ENCODE results near the gene TOR2A. TPM values are rescaled to one million over a fixed set of nuclear protein-coding genes. Genes with fewer than 3 reads are reported as not detected.

TOR2A gene
- total RNA-seq, 4 donors from 2014 or later = 10.7 to 12.5 (median 11.5) TPM

GRCh38 chr9:127693697-127694096 is 41.4 kb downstream of the TOR2A start:
- intact Hi-C loops (cut with DNase I) = no loop called here
- H3K36me3 ChIP-seq = peaks cover 0 to 37% (median 0%) of the 10 kb centered on the region in 3 donors
- 92 to 97% methylated on average over 2 to 4 of the region's 4 CpGs for WGBS, 2 donors

DNA sequence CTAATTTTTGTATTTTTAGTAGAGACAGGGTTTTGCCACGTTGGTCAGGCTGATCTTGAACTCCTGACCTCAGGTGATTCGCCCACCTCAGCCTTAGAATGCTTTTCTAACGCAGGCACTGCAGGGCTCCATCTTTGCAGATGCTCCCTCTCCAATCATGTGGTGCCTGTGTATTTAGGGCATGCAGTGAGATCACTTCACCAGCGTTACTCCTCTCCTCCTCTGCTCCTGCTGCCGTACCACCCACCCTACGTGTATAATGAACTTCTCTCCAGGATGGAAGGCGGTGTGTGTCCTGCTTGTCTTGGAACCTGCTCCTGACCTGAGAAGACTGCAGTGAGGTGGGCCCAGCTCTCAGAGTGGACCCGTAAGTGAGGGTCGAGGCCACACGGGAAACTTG is 42.0 kb downstream of the TOR2A start:
- H3K4me3 ChIP-seq = no peak overlapping the region
- H3K4me1 ChIP-seq = no peaks in the 10 kb centered on the region
- intact Hi-C loops (cut with DNase I) = no loop called here
- H3K27ac ChIP-seq = no peak overlapping the region
- H3K36me3 ChIP-seq = peaks cover 0 to 39% (median 0%) of the 10 kb centered on the region in 3 donors
- TF ChIP-seq POLR2A (IDR thresholded peaks at IDR 0.05) (no peak), CTCF (IDR thresholded peaks at IDR 0.05) (no peak)
- H3K27me3 ChIP-seq = no peaks in the 10 kb centered on the region
- DNase-seq = no peak
- 75 to 86% methylated on average over 5 to 9 of the region's 10 CpGs for WGBS, 2 donors
- H3K9me3 ChIP-seq = no peaks in the 10 kb centered on the region

More at GRCh38 chr9:127693697-127694096, 41.4 kb downstream of the TOR2A start:
- DNase-seq = no peak
- no peak for TF ChIP-seq CTCF (IDR thresholded peaks at IDR 0.05)
- TF ChIP-seq POLR2A (IDR thresholded peaks at IDR 0.05) = no peak
- Histone ChIP-seq H3K4me3 (no peak overlapping the region), H3K27me3 (no peaks in the 10 kb centered on the region), H3K4me1 (peaks cover 0 to under 1% (median 0%) of the 10 kb centered on the region in 3 donors), H3K27ac (no peak overlapping the region), H3K9me3 (no peaks in the 10 kb centered on the region)

DNA sequence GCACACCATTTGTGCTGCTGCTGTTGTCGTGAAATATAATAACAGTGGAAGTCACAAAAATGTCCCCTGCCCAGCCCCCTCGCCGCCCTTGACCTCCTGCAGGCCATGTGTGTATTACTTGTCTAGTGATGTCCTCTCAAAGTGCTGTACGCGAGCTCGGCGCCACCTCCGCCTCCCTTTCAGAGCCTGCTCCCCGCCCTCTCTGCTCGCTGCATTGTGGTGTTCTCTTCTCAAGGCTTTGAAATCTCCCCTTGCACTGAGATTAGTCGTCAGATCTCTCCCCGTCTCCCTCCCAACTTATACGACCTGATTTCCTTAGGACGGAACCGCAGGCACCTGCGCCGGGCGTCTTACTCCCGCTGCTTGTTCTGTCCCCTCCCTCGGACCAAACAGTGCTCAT is 43.0 kb downstream of the TOR2A start:
- intact Hi-C loops (cut with DNase I) = no loop called here
- no peak for TF ChIP-seq CTCF (IDR thresholded peaks at IDR 0.05)
- no peak for TF ChIP-seq POLR2A (IDR thresholded peaks at IDR 0.05)
- no peaks in the 10 kb centered on the region for H3K4me1 ChIP-seq
- H3K4me3 ChIP-seq = no peak overlapping the region
- WGBS, 2 donors = 88 to 89% methylated on average over 20 of the region's 20 CpGs
- DNase-seq = no peak
- H3K27me3 ChIP-seq = no peaks in the 10 kb centered on the region
- H3K27ac ChIP-seq = no peak overlapping the region
- peaks cover 0 to 50% (median 0%) of the 10 kb centered on the region in 3 donors for H3K36me3 ChIP-seq
- no peaks in the 10 kb centered on the region for H3K9me3 ChIP-seq

DNA sequence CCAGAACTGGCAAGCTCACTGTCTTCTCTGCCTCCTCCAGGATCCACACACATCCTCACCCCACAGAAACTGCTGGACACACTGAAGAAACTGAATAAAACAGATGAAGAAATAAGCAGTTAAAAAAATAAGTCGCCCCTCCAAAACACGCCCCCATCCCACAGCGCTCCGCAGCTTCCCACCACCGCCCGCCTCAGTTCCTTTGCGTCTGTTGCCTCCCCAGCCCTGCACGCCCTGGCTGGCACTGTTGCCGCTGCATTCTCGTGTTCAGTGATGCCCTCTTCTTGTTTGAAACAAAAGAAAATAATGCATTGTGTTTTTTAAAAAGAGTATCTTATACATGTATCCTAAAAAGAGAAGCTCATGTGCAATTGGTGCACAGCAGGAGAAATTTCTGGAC is 44.4 kb downstream of the TOR2A start:
- peaks cover 0 to 52% (median 0%) of the 10 kb centered on the region in 3 donors for H3K36me3 ChIP-seq
- H3K27ac ChIP-seq = no peak overlapping the region
- TF ChIP-seq CTCF (IDR thresholded peaks at IDR 0.05) = no peak
- TF ChIP-seq POLR2A (IDR thresholded peaks at IDR 0.05) = no peak
- intact Hi-C loops (cut with DNase I) = no loop called here
- 90% methylated on average over 9 to 10 of the region's 10 CpGs for WGBS, 2 donors
- no peak for DNase-seq
- no peaks in the 10 kb centered on the region for H3K4me1 ChIP-seq
- H3K27me3 ChIP-seq = no peaks in the 10 kb centered on the region
- no peaks in the 10 kb centered on the region for H3K9me3 ChIP-seq
- no peak overlapping the region for H3K4me3 ChIP-seq

- peaks cover 0 to 56% (median 0%) of the 10 kb centered on the region in 3 donors for H3K36me3 ChIP-seq
- no peak overlapping the region for H3K27ac ChIP-seq
- DNase-seq = no peak
- intact Hi-C loops (cut with DNase I) = no loop called here
- 97% methylated on average over 8 to 9 of the region's 13 CpGs for WGBS, 2 donors
- TF ChIP-seq POLR2A (IDR thresholded peaks at IDR 0.05) = no peak
- no peak for TF ChIP-seq CTCF (IDR thresholded peaks at IDR 0.05)
- no peak overlapping the region for H3K4me3 ChIP-seq
- H3K4me1 ChIP-seq = no peaks in the 10 kb centered on the region
- no peaks in the 10 kb centered on the region for H3K27me3 ChIP-seq
- no peaks in the 10 kb centered on the region for H3K9me3 ChIP-seq
These were observed 45.6 kb downstream of the TOR2A start for GRCh38 chr9:127689329-127690000.

Measured in esophagus squamous epithelium (tissue), 5 donors.